NT2/D1 (cell line): ENCODE results near the gene CNTLN.

Source experiments
- DNase-seq: peaks from one replicate; pipeline ENCODE4 v3.0.0-alpha.2; 2011; ENCODE audit warnings: low read depth, low spot score
- H3K27me3 ChIP-seq: 2 replicates; pipeline ENCODE4 v1.6.0; 2011; ENCODE audit warnings: mild to moderate bottlenecking; ENCODE audit not compliant: insufficient read length, insufficient read depth
- H3K36me3 ChIP-seq: 2 replicates; pipeline ENCODE4 v1.6.1; 2011; ENCODE audit warnings: mild to moderate bottlenecking, low read length, mixed read lengths; ENCODE audit not compliant: insufficient read depth, insufficient read length
- H3K4me1 ChIP-seq: 2 replicates; pipeline ENCODE4 v1.5.1; 2011; ENCODE audit not compliant: insufficient read depth, insufficient read length
- H3K4me3 ChIP-seq: 2 replicates; pipeline ENCODE4 v1.5.1; 2011; ENCODE audit warnings: low read depth; ENCODE audit not compliant: insufficient read length
- H3K9ac ChIP-seq: 2 replicates; pipeline ENCODE4 v1.6.0; 2011; ENCODE audit warnings: low read depth; ENCODE audit not compliant: insufficient read length
- H3K9me3 ChIP-seq: 2 replicates; pipeline ENCODE4 v1.5.1; 2011; ENCODE audit warnings: mild to moderate bottlenecking, low read length; ENCODE audit not compliant: insufficient read depth
- SUZ12 ChIP-seq: IDR thresholded peaks from 2 replicates; pipeline ENCODE4 v1.6.1; 2011; ENCODE audit not compliant: insufficient read length, insufficient read depth; ENCODE audit errors: extremely low read depth
- YY1 ChIP-seq: IDR thresholded peaks from 2 replicates; pipeline ENCODE4 v1.6.1; 2011; ENCODE audit not compliant: insufficient read length, insufficient read depth
- ZNF274 ChIP-seq: IDR thresholded peaks from 2 replicates; pipeline ENCODE4 v1.6.1; 2011; ENCODE audit warnings: mild to moderate bottlenecking, low read depth, low read length

CNTLN gene

GRCh38 chr9:17134396-17135294, at the start of gene CNTLN:
Gene CNTLN (plus strand): TSS chr9:17135040. CDS start chr9:17135066, 26 bp downstream.
- DNase-seq: peak; percentile 86
- H3K9me3 ChIP-seq: no peaks in the 10 kb centered on the region
- no peak for TF ChIP-seq SUZ12
- peak; percentile 62 for TF ChIP-seq YY1
- TF ChIP-seq ZNF274: no peak
- H3K4me3 ChIP-seq: peak within 1 kb of the TSS; percentile 91
- peak within 1 kb of the TSS; percentile 91 for H3K9ac ChIP-seq
- H3K27me3 ChIP-seq: peaks cover 13% of the 10 kb centered on the region
- peaks cover 3% of the 10 kb centered on the region for H3K4me1 ChIP-seq
- H3K36me3 ChIP-seq: no peaks in the 10 kb centered on the region

- DNase-seq: no peak
- Histone ChIP-seq H3K4me1 (no peaks in the 10 kb centered on the region), H3K9ac (no peak overlapping the region), H3K27me3 (no peaks in the 10 kb centered on the region), H3K36me3 (no peaks in the 10 kb centered on the region), H3K4me3 (no peak overlapping the region), H3K9me3 (no peaks in the 10 kb centered on the region)
- TF ChIP-seq SUZ12: no peak
- no peak for TF ChIP-seq YY1
- TF ChIP-seq ZNF274: no peak
Observed at GRCh38 chr9:17088566-17088965, 46.3 kb upstream of the CNTLN start.

- Histone ChIP-seq H3K4me1 (no peaks in the 10 kb centered on the region), H3K9ac (no peak overlapping the region), H3K36me3 (no peaks in the 10 kb centered on the region), H3K9me3 (no peaks in the 10 kb centered on the region), H3K27me3 (no peaks in the 10 kb centered on the region), H3K4me3 (no peak overlapping the region)
- DNase-seq: no peak
- TF ChIP-seq ZNF274 (no peak), SUZ12 (no peak), YY1 (no peak)
Observed at GRCh38 chr9:17090041-17090440, 44.8 kb upstream of the CNTLN start.

- TF ChIP-seq SUZ12 (no peak), YY1 (no peak)
- Histone ChIP-seq H3K36me3 (no peaks in the 10 kb centered on the region), H3K4me1 (no peaks in the 10 kb centered on the region), H3K4me3 (no peak overlapping the region), H3K9me3 (no peaks in the 10 kb centered on the region), H3K9ac (no peak overlapping the region), H3K27me3 (no peaks in the 10 kb centered on the region)
- DNase-seq: peak; percentile 6
Observed at GRCh38 chr9:17116400-17116837, 18.4 kb upstream of the CNTLN start.

- DNase-seq: no peak
- Histone ChIP-seq H3K4me1 (no peaks in the 10 kb centered on the region), H3K4me3 (no peak overlapping the region), H3K27me3 (no peaks in the 10 kb centered on the region), H3K9me3 (no peaks in the 10 kb centered on the region), H3K36me3 (no peaks in the 10 kb centered on the region), H3K9ac (no peak overlapping the region)
- TF ChIP-seq SUZ12: no peak
Observed at GRCh38 chr9:17117372-17117771, 17.5 kb upstream of the CNTLN start.

GRCh38 chr9:17120203-17120602, 14.6 kb upstream of the CNTLN start:
- no peaks in the 10 kb centered on the region for H3K4me1 ChIP-seq
- no peaks in the 10 kb centered on the region for H3K36me3 ChIP-seq
- H3K4me3 ChIP-seq: no peak overlapping the region
- no peak for DNase-seq
- no peaks in the 10 kb centered on the region for H3K27me3 ChIP-seq
- TF ChIP-seq YY1 (no peak), SUZ12 (no peak), ZNF274 (no peak)
- H3K9me3 ChIP-seq: no peaks in the 10 kb centered on the region
- H3K9ac ChIP-seq: no peak overlapping the region

GRCh38 chr9:17121264-17121663, 13.6 kb upstream of the CNTLN start:
- Histone ChIP-seq H3K36me3 (no peaks in the 10 kb centered on the region), H3K4me3 (no peak overlapping the region), H3K9ac (no peak overlapping the region), H3K27me3 (no peaks in the 10 kb centered on the region), H3K9me3 (no peaks in the 10 kb centered on the region), H3K4me1 (no peaks in the 10 kb centered on the region)
- peak; percentile 27 for DNase-seq
- TF ChIP-seq YY1 (no peak), ZNF274 (no peak), SUZ12 (no peak)
